ENCODE measurements around the gene SLC22A17.

DNA sequence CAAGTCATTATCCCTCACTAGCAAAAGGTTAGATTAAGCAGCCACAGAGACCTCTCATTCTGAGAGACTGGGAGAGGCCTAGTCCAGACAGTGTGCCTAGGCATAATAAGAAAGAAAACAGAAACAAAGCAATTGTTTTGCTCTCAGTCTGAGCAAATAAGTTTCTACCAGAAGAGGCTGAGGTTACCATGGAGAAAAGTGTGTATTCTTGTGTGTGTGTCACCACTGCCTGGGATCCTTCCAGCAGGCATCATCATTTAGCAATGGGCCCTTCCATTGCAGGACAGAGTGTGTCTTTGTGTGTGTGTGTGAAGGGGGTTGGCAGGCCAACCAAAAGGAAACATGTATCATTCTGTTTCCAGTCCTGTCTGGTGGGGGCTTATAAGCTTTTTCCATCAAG lies 8.6 kb upstream of the SLC22A17 start:
- TF ChIP-seq, protein P1, sequence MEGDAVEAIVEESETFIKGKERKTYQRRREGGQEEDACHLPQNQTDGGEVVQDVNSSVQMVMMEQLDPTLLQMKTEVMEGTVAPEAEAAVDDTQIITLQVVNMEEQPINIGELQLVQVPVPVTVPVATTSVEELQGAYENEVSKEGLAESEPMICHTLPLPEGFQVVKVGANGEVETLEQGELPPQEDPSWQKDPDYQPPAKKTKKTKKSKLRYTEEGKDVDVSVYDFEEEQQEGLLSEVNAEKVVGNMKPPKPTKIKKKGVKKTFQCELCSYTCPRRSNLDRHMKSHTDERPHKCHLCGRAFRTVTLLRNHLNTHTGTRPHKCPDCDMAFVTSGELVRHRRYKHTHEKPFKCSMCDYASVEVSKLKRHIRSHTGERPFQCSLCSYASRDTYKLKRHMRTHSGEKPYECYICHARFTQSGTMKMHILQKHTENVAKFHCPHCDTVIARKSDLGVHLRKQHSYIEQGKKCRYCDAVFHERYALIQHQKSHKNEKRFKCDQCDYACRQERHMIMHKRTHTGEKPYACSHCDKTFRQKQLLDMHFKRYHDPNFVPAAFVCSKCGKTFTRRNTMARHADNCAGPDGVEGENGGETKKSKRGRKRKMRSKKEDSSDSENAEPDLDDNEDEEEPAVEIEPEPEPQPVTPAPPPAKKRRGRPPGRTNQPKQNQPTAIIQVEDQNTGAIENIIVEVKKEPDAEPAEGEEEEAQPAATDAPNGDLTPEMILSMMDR (IDR thresholded peaks at IDR 0.05): no peak
- TF ChIP-seq POLR2AphosphoS5 (IDR thresholded peaks at IDR 0.05) (no peak), POLR2A (IDR thresholded peaks at IDR 0.05) (no peak), EP300 (IDR thresholded peaks at IDR 0.05; ENCODE audit: low read depth) (no peak)
